AG04449 (cell line): ENCODE data around the gene AMIGO3.

Source experiments
- CTCF ChIA-PET: fragments of 350-600 bp; formaldehyde crosslinking; extraction: SDS; loops from one replicate; lab custom pipeline; 2021; ENCODE audit warnings: antibody characterized with exemption; lab: Yijun Ruan, JAX
- POLR2A ChIA-PET: fragments of 400-600, 350-600 bp; formaldehyde crosslinking; extraction: SDS; loops from one replicate; lab custom pipeline; 2020; ENCODE audit warnings: antibody characterized with exemption, inconsistent platforms; lab: Yijun Ruan, JAX
- DNase-seq: peaks from one replicate; pipeline ENCODE4 v3.0.0-alpha.2; 2010; ENCODE audit warnings: low read depth, low spot score
- H3K4me3 ChIP-seq: 2 replicates; pipeline ENCODE4 v1.5.1; 2011; ENCODE audit warnings: low read depth, mild to moderate bottlenecking, control low read depth, low read length
- TF ChIP-seq, protein P1 (sequence below): IDR thresholded peaks from one replicate; pipeline ENCODE4 v1.5.1; 2011; ENCODE audit warnings: mild to moderate bottlenecking, moderate library complexity, low read length, control low read depth, inconsistent platforms; ENCODE audit not compliant: insufficient read depth; ENCODE audit errors: missing control alignments

The AMIGO3 gene

DNA sequence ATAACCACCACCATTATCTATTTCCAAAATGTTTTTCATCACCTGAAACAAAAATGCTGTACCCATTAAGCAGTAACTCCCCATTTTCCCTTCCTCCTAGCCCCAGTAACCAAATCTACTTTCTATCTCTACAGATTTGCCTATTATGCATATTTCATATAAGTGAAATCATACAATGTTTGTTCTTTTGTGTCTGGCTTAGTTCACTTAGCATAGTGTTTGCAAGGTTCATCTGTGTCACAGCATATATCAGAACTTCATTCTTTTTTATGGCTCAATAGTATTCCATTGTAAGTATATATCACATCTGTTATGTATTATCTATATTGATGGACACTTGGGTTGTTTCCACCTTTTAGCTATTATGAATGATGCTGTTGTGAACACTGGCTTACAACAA, 20.9 kb upstream of the AMIGO3 start:
- TF ChIP-seq, protein P1, sequence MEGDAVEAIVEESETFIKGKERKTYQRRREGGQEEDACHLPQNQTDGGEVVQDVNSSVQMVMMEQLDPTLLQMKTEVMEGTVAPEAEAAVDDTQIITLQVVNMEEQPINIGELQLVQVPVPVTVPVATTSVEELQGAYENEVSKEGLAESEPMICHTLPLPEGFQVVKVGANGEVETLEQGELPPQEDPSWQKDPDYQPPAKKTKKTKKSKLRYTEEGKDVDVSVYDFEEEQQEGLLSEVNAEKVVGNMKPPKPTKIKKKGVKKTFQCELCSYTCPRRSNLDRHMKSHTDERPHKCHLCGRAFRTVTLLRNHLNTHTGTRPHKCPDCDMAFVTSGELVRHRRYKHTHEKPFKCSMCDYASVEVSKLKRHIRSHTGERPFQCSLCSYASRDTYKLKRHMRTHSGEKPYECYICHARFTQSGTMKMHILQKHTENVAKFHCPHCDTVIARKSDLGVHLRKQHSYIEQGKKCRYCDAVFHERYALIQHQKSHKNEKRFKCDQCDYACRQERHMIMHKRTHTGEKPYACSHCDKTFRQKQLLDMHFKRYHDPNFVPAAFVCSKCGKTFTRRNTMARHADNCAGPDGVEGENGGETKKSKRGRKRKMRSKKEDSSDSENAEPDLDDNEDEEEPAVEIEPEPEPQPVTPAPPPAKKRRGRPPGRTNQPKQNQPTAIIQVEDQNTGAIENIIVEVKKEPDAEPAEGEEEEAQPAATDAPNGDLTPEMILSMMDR = no peak
- POLR2A ChIA-PET = no interaction called here

DNA sequence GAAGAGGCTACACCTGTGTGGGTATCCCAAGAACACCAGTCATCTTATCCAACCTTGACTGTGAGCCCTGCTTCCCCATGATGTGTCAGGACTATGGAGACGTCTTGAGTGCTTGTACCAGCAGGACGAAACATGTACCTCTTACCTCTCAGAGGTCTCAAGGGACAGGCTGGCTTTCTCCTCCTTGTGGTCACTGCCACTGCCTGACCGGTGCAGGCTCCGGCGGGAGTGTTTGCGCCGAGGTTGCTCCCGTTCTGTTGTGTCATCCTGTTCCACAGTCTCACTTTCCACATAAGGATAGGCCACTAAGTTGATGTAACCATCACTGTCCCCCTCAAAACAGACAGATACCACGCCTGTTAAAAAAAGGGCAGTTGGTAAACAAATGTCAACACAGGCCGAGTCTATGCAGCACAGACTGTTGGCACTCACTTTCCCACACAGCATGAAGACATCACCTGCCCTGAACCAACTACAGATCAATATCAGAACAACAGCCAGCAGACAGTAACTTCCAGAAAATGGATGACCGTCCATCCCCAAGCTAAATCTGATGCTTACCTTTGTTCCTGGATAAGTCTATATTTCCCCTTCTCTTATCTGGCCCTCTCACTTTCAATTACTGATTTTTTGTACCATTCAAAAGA, 18.7 kb upstream of the AMIGO3 start:
- CTCF ChIA-PET = no interaction called here
- TF ChIP-seq, protein P1 = no peak
- no peak overlapping the region for H3K4me3 ChIP-seq
- DNase-seq = no peak
- POLR2A ChIA-PET = no interaction called here

More for the DNA sequence above, 20.9 kb upstream of the AMIGO3 start:
- no peak for DNase-seq
- H3K4me3 ChIP-seq = no peak overlapping the region
- CTCF ChIA-PET = no interaction called here

DNA sequence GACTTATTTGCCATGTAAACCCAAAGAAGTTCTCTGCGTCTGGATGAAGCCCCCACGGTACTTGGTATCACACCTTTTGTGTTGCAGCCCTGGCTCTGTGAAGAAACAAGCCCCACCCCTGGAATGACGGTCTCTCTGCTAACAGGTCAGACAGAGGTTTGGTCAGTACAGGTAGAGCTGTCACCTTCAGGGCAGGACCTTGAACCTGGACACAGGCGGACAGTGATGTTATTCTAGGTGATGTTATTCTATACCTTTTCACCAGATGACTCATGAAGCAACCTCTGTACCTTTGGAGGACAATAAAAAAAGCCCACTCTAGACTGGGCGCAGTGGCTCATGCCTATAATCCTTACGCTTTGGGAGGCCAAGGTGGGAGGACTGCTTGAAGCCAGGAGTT, 15.3 kb upstream of the AMIGO3 start:
- DNase-seq = no peak
- CTCF ChIA-PET = interaction anchor here (0.9 kb wide), 1 partner anchor 10 kb away, joined by 3 read pairs; no protein-coding TSS in a partner anchor
- TF ChIP-seq, protein P1 = no peak
- no peak overlapping the region for H3K4me3 ChIP-seq
- POLR2A ChIA-PET = no interaction called here

DNA sequence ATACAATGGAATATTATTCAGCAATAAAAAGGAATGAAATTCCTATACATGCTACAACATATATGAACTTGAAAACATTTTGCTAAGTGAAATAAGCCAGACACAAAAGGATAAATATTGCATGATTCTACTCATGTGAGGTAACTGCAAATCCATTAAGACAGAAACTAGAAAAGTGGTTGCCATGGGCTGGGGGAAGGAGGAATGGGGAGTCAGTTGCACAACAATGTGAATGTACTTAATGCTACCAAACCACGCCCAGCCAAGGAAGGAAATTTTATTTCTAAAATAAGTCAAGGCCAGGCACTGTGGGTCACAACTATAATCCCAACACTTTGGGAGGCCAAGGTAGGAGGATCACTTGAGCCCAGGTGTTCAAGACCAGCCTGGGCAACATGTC, 14.1 kb upstream of the AMIGO3 start:
- DNase-seq = no peak
- H3K4me3 ChIP-seq = no peak overlapping the region
- CTCF ChIA-PET = no interaction called here
- TF ChIP-seq, protein P1 = no peak
- POLR2A ChIA-PET = no interaction called here

DNA sequence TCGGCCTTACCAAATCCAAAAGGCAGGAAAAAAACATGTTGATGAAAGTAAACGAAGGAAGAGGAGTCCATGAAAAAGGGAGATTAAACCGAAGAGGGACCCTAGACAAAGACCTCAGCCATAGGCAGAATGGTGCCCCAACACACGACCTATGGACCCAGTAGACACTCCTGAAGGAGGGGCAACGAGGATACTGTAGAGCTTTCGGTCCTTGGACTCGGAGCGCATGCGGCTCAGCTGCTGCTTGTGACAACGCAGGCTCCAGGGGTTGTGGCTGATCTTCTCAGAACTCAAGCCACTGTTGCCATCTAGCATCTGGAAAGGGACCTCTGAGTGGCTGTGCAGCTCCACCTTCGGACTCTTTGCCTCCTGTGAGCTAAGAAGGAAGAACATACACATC, 13.1 kb upstream of the AMIGO3 start:
- CTCF ChIA-PET = no interaction called here
- H3K4me3 ChIP-seq = no peak overlapping the region
- TF ChIP-seq, protein P1 = no peak
- no peak for DNase-seq
- POLR2A ChIA-PET = no interaction called here

DNA sequence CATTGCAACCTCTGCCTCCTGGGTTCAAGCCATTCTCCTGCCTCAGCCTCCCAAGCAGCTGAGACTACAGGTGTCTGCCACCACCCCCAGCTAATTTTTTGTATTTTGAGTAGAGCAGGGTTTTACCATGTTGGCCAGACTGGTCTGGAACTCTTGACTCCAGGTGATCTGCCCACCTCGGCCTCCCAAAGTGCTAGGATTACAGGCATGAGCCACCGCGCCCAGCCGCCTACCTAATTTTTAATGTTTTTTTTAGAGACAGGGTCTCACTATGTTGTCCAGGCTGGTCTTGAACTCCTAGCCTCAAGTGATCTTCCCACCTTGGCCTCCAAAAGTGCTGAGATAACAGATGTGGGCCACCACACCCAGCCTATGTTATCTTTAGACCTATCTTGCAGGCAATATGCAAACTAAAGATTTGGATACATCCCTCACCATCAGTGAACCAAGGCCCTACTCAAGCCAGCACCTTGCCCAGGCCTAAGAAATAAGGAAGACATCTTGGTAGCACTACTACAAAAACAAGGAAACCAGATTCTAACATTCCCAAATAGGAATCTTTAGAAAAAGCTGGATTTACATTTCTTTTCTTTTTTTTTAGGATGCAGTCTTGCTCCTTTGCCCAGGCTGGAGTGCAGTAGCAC, 10.6 kb upstream of the AMIGO3 start:
- no peak overlapping the region for H3K4me3 ChIP-seq
- TF ChIP-seq, protein P1 = no peak
- DNase-seq = no peak
- CTCF ChIA-PET = interaction anchor here (1.8 kb wide), 1 partner anchor 109 kb away, joined by 5 read pairs; no protein-coding TSS in a partner anchor
- POLR2A ChIA-PET = no interaction called here
